ENCODE results near the gene ADGRV1.

ADGRV1 gene

GRCh38 chr5:91125916-91126315 lies 567.3 kb downstream of the ADGRV1 start:
- H3K36me3 ChIP-seq (ENCODE audit: control insufficient read depth, insufficient read depth, low read length), result no peaks in the 10 kb centered on the region
- no peak overlapping the region for H3K4me3 ChIP-seq (replicated peaks; ENCODE audit: low read depth, low read length)
- TF ChIP-seq CTCF (IDR thresholded peaks at IDR 0.05; ENCODE audit: insufficient read depth, low read length, poor library complexity, severe bottlenecking), result no peak
- DNase-seq (ENCODE audit: extremely low read depth, insufficient read length), result no peak
- no peaks in the 10 kb centered on the region for H3K27me3 ChIP-seq (replicated peaks; ENCODE audit: control insufficient read depth, insufficient read depth, low read length)

- Histone ChIP-seq H3K36me3 (ENCODE audit: control insufficient read depth, insufficient read depth, low read length) (no peaks in the 10 kb centered on the region), H3K27me3 (replicated peaks; ENCODE audit: control insufficient read depth, insufficient read depth, low read length) (no peaks in the 10 kb centered on the region), H3K4me3 (replicated peaks; ENCODE audit: low read depth, low read length) (no peak overlapping the region)
- no peak for DNase-seq (ENCODE audit: extremely low read depth, insufficient read length)
- no peak for TF ChIP-seq CTCF (IDR thresholded peaks at IDR 0.05; ENCODE audit: insufficient read depth, low read length, poor library complexity, severe bottlenecking)
These were observed 567.9 kb downstream of the ADGRV1 start for GRCh38 chr5:91126448-91126847.

DNA sequence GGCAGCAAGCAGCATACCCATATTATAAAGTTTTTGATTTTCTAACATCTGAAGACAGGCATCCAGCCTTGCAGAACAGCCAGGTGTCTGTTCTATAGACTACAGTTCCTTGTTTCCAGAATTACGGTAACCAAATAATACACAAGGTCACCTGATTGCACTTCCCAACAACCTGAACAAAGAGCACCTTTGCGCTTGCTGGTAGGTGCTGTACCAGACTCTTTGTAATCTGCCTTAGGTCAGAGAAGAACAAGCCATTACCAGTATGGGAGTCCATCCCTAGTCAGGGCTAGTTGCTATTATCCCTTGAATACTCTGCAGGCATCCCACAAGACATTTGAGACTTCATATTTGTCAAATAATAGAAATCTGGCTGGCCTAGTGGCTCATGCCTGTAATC lies 568.3 kb downstream of the ADGRV1 start:
- no peak overlapping the region for H3K4me3 ChIP-seq (replicated peaks; ENCODE audit: low read depth, low read length)
- TF ChIP-seq CTCF (IDR thresholded peaks at IDR 0.05; ENCODE audit: insufficient read depth, low read length, poor library complexity, severe bottlenecking), result no peak
- H3K27me3 ChIP-seq (replicated peaks; ENCODE audit: control insufficient read depth, insufficient read depth, low read length), result no peaks in the 10 kb centered on the region
- DNase-seq (ENCODE audit: extremely low read depth, insufficient read length), result no peak
- H3K36me3 ChIP-seq (ENCODE audit: control insufficient read depth, insufficient read depth, low read length), result no peaks in the 10 kb centered on the region

DNA sequence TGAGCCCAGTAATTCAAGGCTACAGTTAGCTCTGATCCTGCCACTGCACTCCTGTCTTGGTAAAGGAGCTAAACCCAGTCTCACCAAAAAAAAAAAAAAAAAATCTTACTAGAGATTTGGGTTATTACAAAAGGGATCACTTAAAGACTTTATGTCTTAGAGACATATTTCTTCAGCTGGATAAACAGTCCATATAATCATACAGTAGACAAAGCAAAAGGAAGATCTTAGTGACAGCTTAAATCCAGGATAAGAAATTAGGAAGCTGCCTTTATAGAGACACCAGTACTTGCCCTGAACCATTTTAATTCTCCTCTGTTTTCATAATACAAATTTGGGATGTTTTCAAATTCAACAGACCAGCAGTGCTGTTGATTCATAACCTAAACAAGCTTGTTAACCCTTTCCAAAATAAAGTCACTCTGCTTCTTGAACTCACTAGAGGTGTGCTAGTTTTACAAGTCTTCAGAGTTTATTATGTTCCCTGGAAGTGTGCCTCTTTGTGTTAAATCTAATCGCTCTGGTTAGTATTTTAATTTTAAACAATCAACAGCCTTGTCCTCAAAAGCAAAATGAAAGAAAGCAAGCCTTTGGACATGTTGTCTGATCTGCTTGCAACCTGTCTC lies 569.0 kb downstream of the ADGRV1 start:
- Histone ChIP-seq H3K36me3 (ENCODE audit: control insufficient read depth, insufficient read depth, low read length) (no peaks in the 10 kb centered on the region), H3K4me3 (replicated peaks; ENCODE audit: low read depth, low read length) (no peak overlapping the region), H3K27me3 (replicated peaks; ENCODE audit: control insufficient read depth, insufficient read depth, low read length) (no peaks in the 10 kb centered on the region)
- no peak for TF ChIP-seq CTCF (IDR thresholded peaks at IDR 0.05; ENCODE audit: insufficient read depth, low read length, poor library complexity, severe bottlenecking)
- DNase-seq (ENCODE audit: extremely low read depth, insufficient read length), result no peak

DNA sequence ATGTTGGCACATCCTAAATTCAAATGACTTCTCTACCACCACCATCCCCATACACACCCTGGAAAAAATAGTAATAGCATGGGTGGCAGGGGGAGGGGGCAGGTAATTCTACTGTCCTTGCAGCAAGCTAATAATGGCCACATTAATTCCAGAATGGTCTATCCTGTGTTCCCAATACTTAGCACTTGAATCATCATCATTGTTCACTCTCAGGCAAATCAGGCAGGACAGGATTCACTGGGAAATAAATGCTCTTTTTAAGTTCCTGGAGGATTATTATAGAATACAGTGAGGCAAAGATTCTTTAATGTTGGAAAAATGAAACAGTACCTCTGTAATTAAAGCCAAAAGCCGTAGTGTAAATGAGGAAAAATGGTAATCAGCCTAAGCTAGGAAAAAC lies 570.0 kb downstream of the ADGRV1 start:
- TF ChIP-seq CTCF (IDR thresholded peaks at IDR 0.05; ENCODE audit: insufficient read depth, low read length, poor library complexity, severe bottlenecking), result no peak
- H3K27me3 ChIP-seq (replicated peaks; ENCODE audit: control insufficient read depth, insufficient read depth, low read length), result no peaks in the 10 kb centered on the region
- DNase-seq (ENCODE audit: extremely low read depth, insufficient read length), result no peak
- H3K4me3 ChIP-seq (replicated peaks; ENCODE audit: low read depth, low read length), result no peak overlapping the region
- no peaks in the 10 kb centered on the region for H3K36me3 ChIP-seq (ENCODE audit: control insufficient read depth, insufficient read depth, low read length)

DNA sequence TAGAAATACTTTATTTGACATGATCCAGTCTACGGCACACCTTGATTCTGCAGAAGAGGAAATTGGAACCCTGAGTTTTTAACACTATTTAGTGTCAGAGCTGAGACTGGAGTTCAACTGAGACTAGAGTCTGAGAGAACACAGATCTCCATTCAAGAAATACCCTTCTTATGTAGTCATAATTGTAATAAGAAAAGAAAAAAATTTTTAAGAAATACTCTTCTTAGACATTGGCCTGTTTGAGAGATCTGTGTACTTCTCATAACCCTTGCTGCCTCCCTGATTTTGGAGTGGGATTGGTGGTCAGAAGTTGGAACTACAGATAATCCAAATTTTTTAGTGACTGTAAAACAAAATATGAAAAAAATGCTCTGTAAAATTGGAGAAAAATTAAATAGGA lies 571.2 kb downstream of the ADGRV1 start:
- no peak overlapping the region for H3K4me3 ChIP-seq (replicated peaks; ENCODE audit: low read depth, low read length)
- H3K36me3 ChIP-seq (ENCODE audit: control insufficient read depth, insufficient read depth, low read length), result no peaks in the 10 kb centered on the region
- DNase-seq (ENCODE audit: extremely low read depth, insufficient read length), result no peak
- H3K27me3 ChIP-seq (replicated peaks; ENCODE audit: control insufficient read depth, insufficient read depth, low read length), result no peaks in the 10 kb centered on the region
- TF ChIP-seq CTCF (IDR thresholded peaks at IDR 0.05; ENCODE audit: insufficient read depth, low read length, poor library complexity, severe bottlenecking), result no peak

Data from GM06990 (cell line).